Measurements from ENCODE around the gene ZDHHC1. TPM values are rescaled to one million over a fixed set of nuclear protein-coding genes. Genes with fewer than 3 reads are reported as not detected.
"Not testable (repeated sequence)": the region's sequence is repeated elsewhere in the genome, so short reads cannot be mapped to it uniquely, and the experiment has no call there.

The ZDHHC1 gene
- total RNA-seq, 1 donor from 2014 or later: 1.6 TPM

GRCh38 chr16:67431775-67432505 is 15.7 kb upstream of the ZDHHC1 start:
- DNase-seq (ENCODE audit: low spot score): no peak
- ATAC-seq: no peak

GRCh38 chr16:67430977-67431774 is 14.9 kb upstream of the ZDHHC1 start, which contains the start of gene HSD11B2:
Gene HSD11B2, plus strand, starts transcription at chr16:67431121. Its CDS starts 128 bp downstream, at chr16:67431249.
- ATAC-seq: peak; percentile 76
- DNase-seq (ENCODE audit: low spot score): peak; percentile 88

GRCh38 chr16:67430504-67430976 is 14.3 kb upstream of the ZDHHC1 start:
- ATAC-seq: peak; percentile 75
- no peak for DNase-seq (ENCODE audit: low spot score)

DNA sequence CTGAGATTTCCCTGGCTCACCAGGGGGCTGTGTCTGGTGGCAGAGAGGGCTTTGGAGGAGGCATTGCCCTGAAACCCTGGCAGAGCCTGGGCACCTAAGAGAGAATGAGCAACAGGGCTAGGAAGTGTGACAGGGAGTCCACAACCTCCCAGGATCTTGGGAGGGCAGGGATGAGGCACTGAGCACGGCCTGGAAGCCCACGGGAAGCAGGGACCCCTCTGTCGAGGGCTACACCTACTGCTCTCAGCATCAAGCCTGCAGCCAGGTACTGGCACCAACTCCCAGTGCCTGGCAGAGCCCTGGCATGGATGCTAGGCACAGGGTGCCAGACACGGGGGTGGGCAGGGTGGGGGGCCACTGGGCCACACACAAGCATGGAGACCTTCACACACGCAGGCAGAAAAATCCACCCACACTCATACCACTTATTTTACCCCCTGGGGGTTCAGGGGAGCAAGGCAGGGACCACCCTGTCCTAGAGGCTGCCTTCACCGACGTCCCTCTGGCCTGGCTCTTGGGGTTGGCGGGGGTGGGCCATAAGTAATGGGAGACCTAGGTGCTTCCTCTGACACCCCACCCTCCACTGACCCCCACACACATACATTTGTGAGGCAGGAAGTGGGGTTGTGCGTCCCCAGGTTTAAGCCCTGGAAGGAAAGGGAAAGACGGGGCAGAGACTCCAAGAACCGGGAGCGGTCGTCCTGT is 13.7 kb upstream of the ZDHHC1 start:
- ATAC-seq (no peak), DNase-seq (ENCODE audit: low spot score) (no peak)

DNA sequence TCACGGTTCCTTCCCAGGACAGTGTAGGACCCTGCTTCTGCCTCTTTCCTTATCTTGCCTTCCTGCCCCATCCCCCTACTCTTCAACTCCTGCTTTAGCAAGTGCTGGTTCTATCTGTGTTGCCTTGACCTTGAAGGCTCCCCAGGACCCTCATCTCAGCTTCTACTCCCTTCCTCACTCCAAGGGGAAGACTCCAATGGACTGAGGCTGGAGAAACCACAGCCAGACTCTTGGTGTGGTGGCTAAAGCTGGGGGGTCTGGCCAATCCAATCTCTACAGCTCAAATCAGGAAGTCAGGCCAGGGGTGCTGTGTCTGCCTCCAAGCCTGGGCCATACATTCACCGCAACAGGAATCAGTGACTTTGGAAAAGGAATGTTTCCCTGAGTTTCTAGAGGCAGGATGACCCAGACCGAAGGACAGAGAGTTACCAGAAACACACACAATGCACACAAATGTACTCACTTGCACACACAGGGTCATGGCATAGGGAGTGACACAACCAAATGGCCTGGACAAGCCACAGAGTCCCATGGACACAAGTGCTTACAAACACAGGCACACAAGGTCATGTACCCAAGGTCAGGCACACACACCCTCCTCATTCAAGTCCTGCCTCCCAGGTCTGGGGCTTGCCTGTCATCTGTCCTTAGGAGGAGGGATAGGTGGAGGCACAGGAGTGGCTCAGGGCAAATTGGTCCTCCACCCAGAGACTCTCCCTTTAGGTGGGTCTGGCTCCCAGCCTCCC is 12.9 kb upstream of the ZDHHC1 start:
- no peak for ATAC-seq
- no peak for DNase-seq (ENCODE audit: low spot score)

GRCh38 chr16:67428146-67428731 is 12.0 kb upstream of the ZDHHC1 start:
- peak; percentile 54 for ATAC-seq
- peak; percentile 72 for DNase-seq (ENCODE audit: low spot score)

GRCh38 chr16:67426950-67427349 is 10.7 kb upstream of the ZDHHC1 start:
- ATAC-seq (no peak), DNase-seq (ENCODE audit: low spot score) (no peak)

- ATAC-seq (no peak), DNase-seq (ENCODE audit: low spot score) (no peak)
These were observed 9.7 kb upstream of the ZDHHC1 start for GRCh38 chr16:67426022-67426421.

DNA sequence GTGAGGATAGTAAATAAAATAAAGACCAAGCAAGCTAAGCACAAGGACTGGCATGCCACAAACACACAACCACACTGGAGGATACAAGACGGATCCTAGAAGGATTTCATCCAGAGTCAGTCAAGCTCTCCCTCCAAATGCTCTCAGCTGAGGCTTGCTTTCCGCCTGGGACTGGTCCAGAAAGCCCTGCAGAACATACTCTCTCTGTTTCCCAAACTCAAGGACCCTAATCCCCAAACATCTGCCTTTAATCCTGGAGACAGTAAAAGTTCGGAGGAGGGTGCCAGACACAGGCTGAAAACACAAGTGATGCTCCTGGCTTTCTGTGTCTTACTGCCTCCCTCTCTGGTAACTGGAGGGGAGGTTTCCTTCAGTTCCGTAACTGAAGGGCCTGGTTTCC is 9.3 kb upstream of the ZDHHC1 start:
- no peak for DNase-seq (ENCODE audit: low spot score)
- no peak for ATAC-seq

DNA sequence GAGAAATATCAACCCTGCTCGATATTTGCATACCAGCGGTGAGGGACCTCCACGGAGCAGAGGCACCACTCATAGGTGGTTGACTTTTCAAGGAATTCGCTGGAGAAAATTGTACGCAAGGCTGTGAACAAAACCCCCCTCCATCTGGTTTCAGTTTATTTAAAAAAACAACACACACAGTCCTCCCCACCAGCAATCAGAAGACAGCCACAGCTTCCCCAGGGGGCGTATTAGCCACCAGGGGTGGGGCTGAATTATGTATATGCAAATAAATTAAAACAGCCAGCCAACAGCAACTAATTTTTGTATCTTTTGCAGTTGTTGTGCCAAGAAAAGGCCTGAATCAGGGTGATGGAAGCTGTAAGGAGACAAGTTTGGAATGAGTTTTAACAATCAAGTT is 8.8 kb upstream of the ZDHHC1 start:
- ATAC-seq (no peak), DNase-seq (ENCODE audit: low spot score) (no peak)

GRCh38 chr16:67424261-67424615 is 8.0 kb upstream of the ZDHHC1 start:
- ATAC-seq (no peak), DNase-seq (ENCODE audit: low spot score) (no peak)

DNA sequence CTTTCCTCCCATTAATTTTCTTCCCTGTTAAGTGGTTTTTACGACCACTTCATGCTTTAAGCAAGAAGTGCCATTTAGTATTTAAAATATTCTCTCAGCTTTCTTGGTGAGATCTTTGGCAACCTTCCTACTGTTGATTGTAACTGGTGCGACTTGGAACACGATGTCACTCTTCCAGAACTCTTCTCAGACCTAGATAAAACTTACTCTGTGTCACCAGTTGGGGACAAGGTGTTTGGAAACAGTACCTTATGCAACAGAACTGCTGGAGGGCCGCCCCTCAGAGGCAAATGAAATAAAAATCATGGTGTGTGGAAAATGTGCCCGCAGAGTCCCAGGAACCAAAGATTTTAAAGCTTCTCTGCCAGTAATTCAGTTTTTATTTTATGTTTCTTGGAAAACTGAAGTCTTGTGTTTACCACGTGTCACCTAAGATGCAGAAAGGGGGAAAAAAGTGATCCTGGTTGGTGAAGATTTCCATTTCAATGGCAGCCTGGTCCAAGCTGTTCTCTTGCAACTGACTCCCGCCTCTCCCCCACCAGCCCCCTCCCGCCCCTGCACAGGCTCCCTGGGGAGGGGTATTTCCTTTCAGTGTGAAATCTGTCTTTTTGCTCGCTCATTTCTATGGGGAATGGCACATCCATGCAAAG is 7.5 kb upstream of the ZDHHC1 start:
- DNase-seq (ENCODE audit: low spot score) (no peak), ATAC-seq (no peak)

GRCh38 chr16:67423015-67423414 is 6.7 kb upstream of the ZDHHC1 start:
- DNase-seq (ENCODE audit: low spot score) (no peak), ATAC-seq (no peak)

DNA sequence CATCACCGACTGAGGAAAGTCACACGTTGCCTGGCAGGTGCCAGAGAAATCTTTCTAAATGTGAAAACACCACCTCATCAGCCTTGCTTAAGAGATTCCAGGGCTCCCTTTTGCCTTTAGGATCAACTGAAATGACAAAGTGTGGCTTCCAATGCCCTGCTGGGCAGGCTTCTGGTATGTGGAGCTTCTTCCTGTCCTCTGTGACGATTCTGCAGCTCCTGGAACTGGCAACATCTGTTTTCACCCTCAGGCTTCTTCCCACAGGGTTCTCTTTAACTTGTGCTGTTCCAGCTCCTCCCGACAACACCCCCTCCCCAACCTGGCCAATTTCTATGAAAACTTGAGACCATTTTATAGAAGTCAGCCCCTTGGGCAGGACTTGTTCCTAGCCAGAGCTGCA is 4.8 kb upstream of the ZDHHC1 start:
- no peak for DNase-seq (ENCODE audit: low spot score)
- ATAC-seq: no peak

GRCh38 chr16:67419931-67420330 is 3.7 kb upstream of the ZDHHC1 start:
- no peak for ATAC-seq
- no peak for DNase-seq (ENCODE audit: low spot score)

DNA sequence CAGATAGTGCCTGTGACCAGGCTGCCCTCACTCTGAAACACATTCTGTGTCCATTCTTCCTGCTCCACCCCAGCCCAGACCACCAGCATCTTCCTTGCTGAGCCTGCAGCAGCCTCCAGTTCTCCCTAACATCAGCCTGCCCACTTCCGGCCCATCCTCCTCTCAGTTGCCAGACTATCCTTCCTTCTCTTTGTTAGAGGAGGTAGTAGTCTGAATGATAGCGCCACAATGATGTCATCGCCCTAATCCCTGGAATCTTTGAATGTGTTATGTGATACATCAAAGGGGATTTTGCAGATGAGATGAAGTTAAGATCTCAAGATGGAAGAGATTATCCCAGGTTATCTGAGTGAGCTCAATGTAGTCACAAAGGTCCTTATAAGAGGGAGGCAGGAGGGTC is 3.2 kb upstream of the ZDHHC1 start:
- no peak for ATAC-seq
- DNase-seq (ENCODE audit: low spot score): no peak

GRCh38 chr16:67417333-67418061 is 1.2 kb upstream of the ZDHHC1 start:
- no peak for DNase-seq (ENCODE audit: low spot score)
- no peak for ATAC-seq

GRCh38 chr16:67415421-67415820 is 856 bp downstream of the ZDHHC1 start:
- not testable (repeated sequence) for ATAC-seq; DNase-seq (ENCODE audit: low spot score)

All from left lobe of liver (tissue), 2 donors.